KMS-11 (cell line): Measurements from ENCODE around the gene CHMP3.

ENCODE experiments used
- H2AFZ ChIP-seq: fragments of 200-600 bp; sonication (generic); 2 replicates; pipeline ENCODE4 v1.6.1; 2016; ENCODE audit warnings: antibody characterized with exemption, mixed run types, low read depth
- H3K27ac ChIP-seq: fragments of 200-600 bp; sonication (generic); 2 replicates; pipeline ENCODE4 v1.6.1; 2016; ENCODE audit warnings: mild to moderate bottlenecking, mixed run types
- H3K27me3 ChIP-seq: fragments of 200-600 bp; sonication (generic); 2 replicates; pipeline ENCODE4 v1.6.1; 2017; ENCODE audit warnings: mild to moderate bottlenecking, low read depth, mixed run types, moderate library complexity; ENCODE audit not compliant: insufficient read depth
- H3K36me3 ChIP-seq: fragments of 200-600 bp; sonication (generic); 2 replicates; pipeline ENCODE4 v1.6.1; 2017; ENCODE audit warnings: mild to moderate bottlenecking, mixed run types; ENCODE audit not compliant: insufficient read depth
- H3K4me1 ChIP-seq: fragments of 200-600 bp; sonication (generic); 2 replicates; pipeline ENCODE4 v1.6.1; 2016; ENCODE audit warnings: mild to moderate bottlenecking, low read depth, mixed run types; ENCODE audit not compliant: poor library complexity, severe bottlenecking
- H3K4me2 ChIP-seq: fragments of 200-600 bp; sonication (generic); 2 replicates; pipeline ENCODE4 v1.7.0; 2016; ENCODE audit warnings: mild to moderate bottlenecking, mixed run types
- H3K4me3 ChIP-seq: fragments of 200-600 bp; sonication (generic); IDR thresholded peaks from 2 replicates; pipeline ENCODE4 v1.6.1; 2017; ENCODE audit warnings: low read depth, low read length, mixed read lengths; ENCODE audit not compliant: insufficient read depth
- H3K79me2 ChIP-seq: fragments of 200-600 bp; sonication (generic); 2 replicates; pipeline ENCODE4 v1.6.1; 2016; ENCODE audit warnings: low read depth, mixed run types; ENCODE audit not compliant: insufficient read depth
- H3K9ac ChIP-seq: fragments of 200-600 bp; sonication (generic); 2 replicates; pipeline ENCODE4 v1.6.1; 2016; ENCODE audit warnings: mild to moderate bottlenecking, mixed run types
- H4K20me1 ChIP-seq: fragments of 200-600 bp; sonication (generic); 2 replicates; pipeline ENCODE4 v1.6.1; 2016; ENCODE audit warnings: mild to moderate bottlenecking, mixed run types; ENCODE audit not compliant: insufficient read depth
- CTCF ChIP-seq: fragments of 200-600 bp; sonication (generic); conservative IDR thresholded peaks from 2 replicates; pipeline ENCODE4 v1.6.1; 2017; ENCODE audit warnings: low read depth, mild to moderate bottlenecking, antibody characterized with exemption, low read length, moderate library complexity, mixed read lengths

CHMP3 gene

GRCh38 chr2:86455181-86455580 is 108.1 kb downstream of the CHMP3 start:
- H3K4me2 ChIP-seq, result no peak overlapping the region
- H3K4me3 ChIP-seq, result no peak overlapping the region
- H3K27me3 ChIP-seq, result no peaks in the 10 kb centered on the region
- no peaks in the 10 kb centered on the region for H4K20me1 ChIP-seq
- no peak overlapping the region for H3K9ac ChIP-seq
- no peak for TF ChIP-seq CTCF
- H3K4me1 ChIP-seq, result no peaks in the 10 kb centered on the region
- no peak overlapping the region for H3K27ac ChIP-seq
- no peak overlapping the region for H2AFZ ChIP-seq
- H3K79me2 ChIP-seq, result no peaks in the 10 kb centered on the region
- peaks cover 7% of the 10 kb centered on the region; the same call in 1 of the 2 replicates for H3K36me3 ChIP-seq

- H4K20me1 ChIP-seq, result no peaks in the 10 kb centered on the region
- H3K9ac ChIP-seq, result no peak overlapping the region
- peaks cover 7% of the 10 kb centered on the region; the same call in 1 of the 2 replicates for H3K36me3 ChIP-seq
- TF ChIP-seq CTCF, result no peak
- H2AFZ ChIP-seq, result no peak overlapping the region
- no peak overlapping the region for H3K4me2 ChIP-seq
- H3K79me2 ChIP-seq, result no peaks in the 10 kb centered on the region
- no peaks in the 10 kb centered on the region for H3K27me3 ChIP-seq
- no peak overlapping the region for H3K27ac ChIP-seq
- no peak overlapping the region for H3K4me3 ChIP-seq
- no peaks in the 10 kb centered on the region for H3K4me1 ChIP-seq
These were observed 109.0 kb downstream of the CHMP3 start for GRCh38 chr2:86454238-86454637.

GRCh38 chr2:86453836-86454235 is 109.4 kb downstream of the CHMP3 start:
- peaks cover 3% of the 10 kb centered on the region; the same call in 1 of the 2 replicates for H3K79me2 ChIP-seq
- H3K36me3 ChIP-seq, result peaks cover 7% of the 10 kb centered on the region; the same call in 1 of the 2 replicates
- H3K4me3 ChIP-seq, result no peak overlapping the region
- H3K4me1 ChIP-seq, result no peaks in the 10 kb centered on the region
- H4K20me1 ChIP-seq, result no peaks in the 10 kb centered on the region
- no peak overlapping the region for H2AFZ ChIP-seq
- H3K9ac ChIP-seq, result no peak overlapping the region
- no peak overlapping the region for H3K27ac ChIP-seq
- H3K27me3 ChIP-seq, result no peaks in the 10 kb centered on the region
- H3K4me2 ChIP-seq, result no peak overlapping the region
- no peak for TF ChIP-seq CTCF
